ENCODE data around the gene PPP6R3.
A peak's percentile ranks its signal among the peaks of the same experiment; 100 is the strongest.
"Not testable (repeated sequence)": the region's sequence is repeated elsewhere in the genome, so short reads cannot be mapped to it uniquely, and the experiment has no call there.

PPP6R3 gene

GRCh38 chr11:68459886-68460740 is 439 bp upstream of the PPP6R3 start:
- peak; percentile 100 for DNase-seq

GRCh38 chr11:68461575-68461917 is 994 bp downstream of the PPP6R3 start:
- DNase-seq, result no peak

DNA sequence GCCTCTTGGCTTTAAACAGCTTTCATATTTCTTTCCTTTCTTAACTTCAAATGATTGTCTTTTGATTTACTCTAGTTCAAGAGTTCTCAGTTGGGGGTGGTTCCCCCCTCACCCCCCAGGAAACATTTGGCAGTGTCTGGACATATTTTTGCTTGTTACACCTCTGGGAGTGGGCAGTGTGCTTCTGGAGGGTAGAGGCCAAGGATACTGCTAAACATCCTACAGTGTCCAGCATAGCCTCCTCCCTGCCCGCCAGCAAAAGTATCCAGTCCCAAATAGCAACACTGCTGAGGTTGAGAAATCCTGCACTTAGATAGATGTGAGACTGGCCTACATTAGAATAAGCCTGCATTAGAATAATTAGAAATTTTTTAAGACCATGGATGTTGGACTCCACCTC is 3.2 kb downstream of the PPP6R3 start:
- DNase-seq, result no peak

GRCh38 chr11:68467201-68467834 is 6.8 kb downstream of the PPP6R3 start:
- DNase-seq, result no peak

- no peak for DNase-seq
Measured at GRCh38 chr11:68468217-68468828, 7.8 kb downstream of the PPP6R3 start.

DNA sequence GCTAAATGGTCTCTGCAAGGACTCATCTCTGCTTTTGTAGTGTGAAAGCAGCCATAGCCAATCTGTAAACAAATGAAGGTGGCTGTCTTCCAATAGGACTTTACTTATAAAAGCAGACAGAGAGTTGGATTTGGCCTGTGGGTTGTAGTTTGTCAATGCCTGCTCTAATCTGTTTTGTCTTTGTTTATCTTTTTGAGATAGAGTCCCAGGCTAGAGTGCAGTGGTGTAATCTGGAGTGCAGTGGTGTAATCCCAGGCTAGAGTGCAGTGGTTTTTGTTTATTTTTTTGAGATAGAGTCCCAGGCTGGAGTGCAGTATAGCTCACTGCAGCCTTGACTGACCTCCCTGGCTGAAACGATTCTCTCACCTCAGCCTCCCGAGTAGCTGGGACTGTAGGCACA is 8.6 kb downstream of the PPP6R3 start:
- DNase-seq, result no peak

GRCh38 chr11:68469642-68470041 is 9.1 kb downstream of the PPP6R3 start:
- no peak for DNase-seq

DNA sequence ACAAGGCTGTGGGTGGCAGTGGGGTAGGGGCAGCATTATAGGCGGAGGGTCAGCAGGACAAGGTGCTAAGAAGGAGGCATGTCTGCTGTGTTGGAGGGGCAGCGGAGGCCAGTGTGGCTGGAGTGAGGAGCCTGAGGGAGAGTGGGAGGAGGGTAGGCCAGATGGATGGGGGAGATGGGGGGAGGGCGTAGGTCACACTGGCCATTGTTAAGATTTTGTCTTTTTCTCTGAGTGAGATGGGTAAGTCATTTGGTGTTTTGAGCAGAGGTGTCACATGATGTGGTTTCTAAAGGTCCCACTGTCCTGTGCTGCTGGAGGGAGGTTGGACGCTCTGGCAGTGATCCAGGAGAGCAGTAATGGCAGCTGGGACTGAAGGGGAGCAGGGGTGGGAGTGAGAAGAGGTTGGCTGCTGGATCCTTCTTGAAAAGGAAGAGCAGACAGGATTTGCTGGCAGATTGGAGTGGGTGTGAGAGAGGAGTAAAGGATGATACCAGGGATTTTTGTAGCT is 9.8 kb downstream of the PPP6R3 start:
- no peak for DNase-seq

DNA sequence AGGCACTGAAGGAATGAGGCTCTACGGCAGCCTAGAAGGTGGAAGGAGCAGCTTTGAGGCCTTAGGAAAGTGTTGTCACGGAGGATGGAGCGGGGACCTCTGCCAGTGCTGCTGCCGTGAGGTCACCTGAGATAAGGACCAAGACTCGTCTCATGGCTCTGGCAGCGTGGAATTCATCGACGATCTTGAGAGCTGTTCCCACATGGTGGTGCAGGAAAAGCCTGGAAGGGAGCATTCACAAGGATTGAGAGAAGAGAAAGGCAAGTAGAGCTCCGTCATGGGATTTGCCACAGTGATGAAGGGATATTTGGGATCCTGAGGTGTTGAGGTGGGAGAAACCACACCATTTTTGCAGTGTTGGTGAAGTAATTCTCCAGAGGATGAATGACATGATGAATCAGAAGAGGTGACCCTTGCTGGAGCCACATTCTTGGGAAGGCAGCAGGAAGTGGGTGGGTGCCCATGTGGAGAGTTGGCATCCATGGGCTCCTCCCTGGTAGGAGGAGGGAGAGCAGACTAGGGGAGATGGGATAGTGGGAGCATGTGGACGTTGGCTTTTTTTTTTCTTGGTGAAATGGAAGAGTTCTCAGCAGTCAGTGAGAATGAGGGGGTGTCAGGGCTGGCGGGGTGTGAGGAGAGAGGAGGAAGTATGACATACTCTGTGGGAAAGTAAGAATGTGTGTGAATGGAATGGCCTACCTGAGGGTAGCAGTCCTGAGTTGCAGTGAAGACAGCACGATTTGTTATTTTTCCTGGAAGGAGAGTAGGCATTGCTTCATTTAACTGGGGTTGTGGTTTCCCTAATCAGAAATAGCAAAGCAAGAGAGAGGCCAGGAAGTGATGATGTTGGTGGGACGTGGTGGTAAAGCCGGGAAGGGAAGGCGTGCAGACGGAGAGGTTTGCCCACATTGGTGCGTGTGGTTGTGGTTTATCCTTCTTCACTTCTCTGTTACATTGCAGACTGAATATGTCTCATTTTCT is 11.1 kb downstream of the PPP6R3 start:
- no peak for DNase-seq

DNA sequence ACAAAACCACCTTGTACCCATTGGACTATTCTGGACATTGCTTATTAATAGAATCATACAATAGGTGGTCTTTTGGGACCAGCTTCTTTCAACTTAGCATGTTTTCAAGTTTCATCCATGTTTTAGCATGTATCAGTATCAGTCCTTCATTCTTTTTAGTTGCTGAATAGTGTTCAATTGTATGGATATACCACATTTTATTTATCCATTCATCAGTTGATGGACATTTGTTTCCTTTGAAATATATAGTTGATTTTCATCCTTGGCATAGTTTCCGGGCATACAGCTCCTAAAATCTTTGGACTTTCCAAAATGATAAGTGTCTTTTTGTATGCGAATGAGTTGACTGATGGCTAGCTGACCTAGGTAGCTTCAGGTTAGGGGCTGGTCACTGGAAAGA is 12.2 kb downstream of the PPP6R3 start:
- DNase-seq, result no peak

GRCh38 chr11:68473693-68474092 is 13.1 kb downstream of the PPP6R3 start:
- DNase-seq, result no peak

- not testable (repeated sequence) for DNase-seq
Measured at GRCh38 chr11:68475626-68476025, 15.1 kb downstream of the PPP6R3 start.

DNA sequence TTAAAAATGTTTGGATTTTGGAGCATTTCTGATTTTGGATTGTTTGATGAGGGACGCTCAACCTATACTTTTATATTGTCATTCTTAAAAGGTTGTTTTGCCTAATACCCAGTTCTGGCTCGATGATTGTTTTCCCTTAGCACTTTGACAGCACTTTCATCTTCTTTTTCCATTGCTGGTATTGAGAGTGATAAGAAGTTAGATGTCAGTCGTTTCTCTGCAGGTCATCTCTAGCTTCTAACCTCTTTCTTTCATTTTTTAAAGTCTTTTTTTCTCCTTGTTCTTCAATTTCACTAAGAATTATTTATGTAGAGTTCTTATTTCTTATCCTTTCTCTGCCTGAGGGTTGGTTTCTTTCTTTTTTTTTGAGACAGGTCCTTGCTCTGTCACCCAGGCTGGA is 18.8 kb downstream of the PPP6R3 start:
- no peak for DNase-seq

DNA sequence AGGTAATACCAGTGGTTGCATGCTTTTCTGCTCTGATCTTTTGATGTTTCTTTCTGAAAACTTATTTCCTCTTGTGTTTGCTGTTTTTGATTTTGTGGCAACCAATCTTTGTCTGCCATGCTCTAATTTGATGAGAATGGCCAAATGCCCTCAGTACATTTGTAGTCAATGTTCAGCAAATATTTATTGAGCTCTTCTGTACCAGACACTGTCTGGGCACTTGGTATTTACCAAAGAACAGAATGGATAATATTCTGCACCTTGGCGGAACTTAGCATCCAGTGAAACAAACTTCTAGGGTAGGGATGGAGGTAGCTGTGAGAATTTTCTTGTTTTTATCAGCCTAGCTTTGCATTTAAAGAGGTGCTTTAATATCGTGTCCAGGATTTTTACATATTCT is 19.6 kb downstream of the PPP6R3 start:
- no peak for DNase-seq

DNA sequence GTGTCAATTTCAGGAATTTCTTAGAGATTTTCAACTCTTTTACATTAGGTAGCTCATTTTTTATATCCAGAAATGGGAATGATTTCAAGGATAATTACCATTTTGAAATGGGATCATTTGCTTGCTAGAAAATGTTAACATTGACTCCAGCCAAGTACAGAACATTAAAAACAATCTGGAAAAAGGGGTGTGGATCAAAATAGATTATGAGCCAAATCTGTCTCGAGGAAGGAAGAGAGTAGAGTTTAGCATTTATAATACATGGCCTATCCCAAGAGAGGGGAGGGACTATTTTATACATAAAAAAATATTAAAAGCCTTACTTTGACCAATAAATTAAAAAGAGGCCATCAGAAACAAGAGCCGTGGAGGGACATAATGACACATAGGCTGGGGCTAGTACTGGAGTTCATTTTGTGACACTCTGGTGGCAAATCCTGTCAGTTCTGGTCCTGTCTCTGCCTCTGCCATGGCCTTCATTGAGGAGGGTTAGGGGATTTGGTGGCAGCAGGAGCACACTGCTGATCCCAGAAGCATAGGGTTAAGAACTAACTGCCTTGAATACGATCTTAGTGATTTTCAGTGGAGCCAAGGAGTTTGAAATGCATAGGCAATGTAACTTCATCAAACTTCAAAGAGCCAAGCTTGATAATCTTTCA is 20.4 kb downstream of the PPP6R3 start:
- DNase-seq, result no peak

DNA sequence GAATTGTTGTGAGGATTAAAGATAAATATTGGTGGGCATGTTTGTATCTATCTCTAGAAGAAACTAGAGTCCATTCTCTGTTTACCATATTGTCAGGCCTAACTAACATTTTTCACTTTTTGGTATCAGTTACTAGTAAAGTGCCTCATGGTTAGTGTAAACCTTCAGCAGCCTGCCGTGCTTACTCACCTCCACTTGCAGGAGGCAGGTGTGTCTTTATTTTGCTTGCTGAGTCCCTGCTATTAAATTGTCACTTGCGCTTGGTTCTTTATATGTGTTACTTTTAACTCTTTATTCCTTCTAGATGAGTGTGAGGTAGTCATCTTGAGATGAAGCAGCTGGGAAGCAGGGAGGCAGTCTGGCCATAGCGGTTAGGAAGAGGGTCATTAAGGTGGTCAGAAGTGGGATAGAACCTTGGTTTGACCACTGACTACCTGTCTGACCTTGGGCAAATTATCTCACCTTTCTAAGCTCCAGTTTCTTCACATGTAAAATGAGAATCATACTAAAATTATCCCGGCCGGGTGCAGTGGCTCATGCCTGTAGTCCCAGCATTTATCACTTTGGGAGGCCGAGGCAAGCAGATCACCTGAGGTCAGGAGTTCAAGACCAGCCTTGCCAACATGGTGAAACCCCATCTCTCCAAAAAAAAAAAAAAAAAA is 21.2 kb downstream of the PPP6R3 start:
- no peak for DNase-seq

DNA sequence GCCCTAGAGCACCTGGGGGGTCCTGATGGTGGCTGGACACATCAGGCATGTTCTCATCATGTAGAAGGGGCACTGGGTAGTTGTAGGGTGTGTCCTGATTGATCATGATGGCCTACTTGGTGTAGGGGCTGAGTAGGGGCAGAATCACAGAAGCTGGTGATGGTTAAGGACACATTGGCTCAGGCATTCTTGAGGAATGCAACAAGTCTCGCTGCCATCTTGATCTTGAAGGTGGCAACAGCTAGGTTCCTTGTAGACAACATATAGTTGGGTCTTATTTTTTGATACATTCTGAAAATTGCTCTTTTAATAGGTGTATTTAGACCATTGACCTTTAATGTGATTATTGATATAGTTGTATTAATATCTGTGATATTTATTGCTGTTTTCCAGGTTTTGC is 28.1 kb downstream of the PPP6R3 start:
- DNase-seq, result no peak

- DNase-seq, result no peak
Measured at GRCh38 chr11:68495220-68495729, 34.7 kb downstream of the PPP6R3 start.

GRCh38 chr11:68495872-68496271 is 35.3 kb downstream of the PPP6R3 start:
- no peak for DNase-seq

DNA sequence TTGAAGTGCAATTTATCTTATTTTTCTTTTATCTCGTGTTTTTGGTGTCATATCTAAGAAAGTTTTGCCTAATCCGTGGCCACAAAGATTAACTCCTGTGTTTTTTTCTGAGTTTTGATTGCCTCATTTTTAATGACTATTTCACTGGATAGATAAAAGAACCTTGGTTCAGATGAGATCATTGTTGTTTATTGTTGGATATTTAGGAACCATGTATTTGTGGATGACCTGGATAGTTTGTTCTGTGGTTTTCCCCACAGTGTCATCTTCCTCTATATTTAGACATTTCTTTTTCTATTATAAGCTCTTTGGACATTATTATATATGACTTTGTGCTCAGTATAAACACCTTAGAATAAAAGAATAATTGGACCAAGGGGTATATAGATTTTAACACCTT is 37.2 kb downstream of the PPP6R3 start:
- DNase-seq, result no peak

GRCh38 chr11:68498321-68498720 is 37.8 kb downstream of the PPP6R3 start:
- DNase-seq, result no peak

Data from NCI-H1092 (cell line).